ENCODE data around the gene GBX1.

Gene GBX1

GRCh38 chr7:151110941-151111645 lies 56.4 kb downstream of the GBX1 start:
- peak; percentile 63 for DNase-seq

- no peak for DNase-seq
Observed at GRCh38 chr7:151110236-151110940, 57.1 kb downstream of the GBX1 start.

- no peak for DNase-seq
Observed at GRCh38 chr7:151109094-151110048, 58.1 kb downstream of the GBX1 start.

GRCh38 chr7:151107882-151108281 lies 59.6 kb downstream of the GBX1 start:
- DNase-seq = no peak

- no peak for DNase-seq
Observed at GRCh38 chr7:151104411-151105235, 62.9 kb downstream of the GBX1 start.

- no peak for DNase-seq
Observed at GRCh38 chr7:151103973-151104372, 63.5 kb downstream of the GBX1 start.

GRCh38 chr7:151102991-151103390 lies 64.5 kb downstream of the GBX1 start:
- no peak for DNase-seq

GRCh38 chr7:151101621-151102396 lies 65.7 kb downstream of the GBX1 start:
- no peak for DNase-seq

GRCh38 chr7:151100921-151101320 lies 66.6 kb downstream of the GBX1 start:
- no peak for DNase-seq

GRCh38 chr7:151099486-151100211 lies 67.8 kb downstream of the GBX1 start:
- no peak for DNase-seq

Data from NCI-H345 (cell line).